C4-2B (cell line): Measurements from ENCODE around the gene CYS1.

ENCODE experiments used
- ZFX ChIP-seq: fragments of 450-650 bp; IDR thresholded peaks from 2 replicates; pipeline ENCODE4 v1.6.1; 2017
- TF ChIP-seq, protein P1 (sequence below): fragments of 450-650 bp; conservative IDR thresholded peaks from 2 replicates; pipeline ENCODE4 v1.5.1; 2017; ENCODE audit warnings: mild to moderate bottlenecking

GRCh38 chr2:10064932-10065772 is 15.1 kb downstream of the CYS1 start:
- TF ChIP-seq, protein P1, sequence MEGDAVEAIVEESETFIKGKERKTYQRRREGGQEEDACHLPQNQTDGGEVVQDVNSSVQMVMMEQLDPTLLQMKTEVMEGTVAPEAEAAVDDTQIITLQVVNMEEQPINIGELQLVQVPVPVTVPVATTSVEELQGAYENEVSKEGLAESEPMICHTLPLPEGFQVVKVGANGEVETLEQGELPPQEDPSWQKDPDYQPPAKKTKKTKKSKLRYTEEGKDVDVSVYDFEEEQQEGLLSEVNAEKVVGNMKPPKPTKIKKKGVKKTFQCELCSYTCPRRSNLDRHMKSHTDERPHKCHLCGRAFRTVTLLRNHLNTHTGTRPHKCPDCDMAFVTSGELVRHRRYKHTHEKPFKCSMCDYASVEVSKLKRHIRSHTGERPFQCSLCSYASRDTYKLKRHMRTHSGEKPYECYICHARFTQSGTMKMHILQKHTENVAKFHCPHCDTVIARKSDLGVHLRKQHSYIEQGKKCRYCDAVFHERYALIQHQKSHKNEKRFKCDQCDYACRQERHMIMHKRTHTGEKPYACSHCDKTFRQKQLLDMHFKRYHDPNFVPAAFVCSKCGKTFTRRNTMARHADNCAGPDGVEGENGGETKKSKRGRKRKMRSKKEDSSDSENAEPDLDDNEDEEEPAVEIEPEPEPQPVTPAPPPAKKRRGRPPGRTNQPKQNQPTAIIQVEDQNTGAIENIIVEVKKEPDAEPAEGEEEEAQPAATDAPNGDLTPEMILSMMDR: no peak
- no peak for TF ChIP-seq ZFX
